SK-N-SH (cell line): ENCODE results near the gene GSTA4. TPM values are rescaled to one million over a fixed set of nuclear protein-coding genes. Genes with fewer than 3 reads are reported as not detected.

Experiments used
- CTCF ChIA-PET: fragments of 300-600, 350-600 bp; formaldehyde crosslinking; extraction: SDS; loops from one replicate; lab custom pipeline; 2021; lab: Yijun Ruan, JAX
- POLR2A ChIA-PET: fragments of 350-600 bp; sonication (Branson Sonifier 250); formaldehyde crosslinking; extraction: SDS; loops from one replicate; lab custom pipeline; 2020; ENCODE audit warnings: antibody characterized with exemption, inconsistent platforms; lab: Yijun Ruan, JAX
- DNase-seq: peaks from one replicate; pipeline ENCODE4 v3.0.0; 2012
- H2AFZ ChIP-seq: fragments of 200-600 bp; sonication (generic); 2 replicates; pipeline ENCODE4 v1.8.1; 2016; ENCODE audit warnings: antibody characterized with exemption, mild to moderate bottlenecking, low read depth
- H3F3A ChIP-seq: fragments of 200-600 bp; sonication (generic); replicated peaks from 2 replicates; pipeline ENCODE3; 2016; ENCODE audit warnings: antibody characterized with exemption, mild to moderate bottlenecking; ENCODE audit not compliant: insufficient read depth
- H3K27ac ChIP-seq, 2 experiments: fragments of 200-500 bp in 1 of 2; fragments of 200-600 bp in 1 of 2; sonication (Bioruptor generic) in 1 of 2; sonication (generic), shearing (Covaris generic) in 1 of 2; 2 replicates each; pipeline versions ENCODE4 v1.5.1 to v1.6.1; 2014 to 2016; ENCODE audit warnings: low read depth in 2 of 2, inconsistent platforms in 1 of 2, low read length in 1 of 2, mild to moderate bottlenecking in 1 of 2, mixed read lengths in 1 of 2
- H3K27me3 ChIP-seq: fragments of 200-600 bp; sonication (generic), shearing (Covaris generic); 2 replicates; pipeline ENCODE4 v1.6.1; 2016; ENCODE audit warnings: mixed run types; ENCODE audit not compliant: insufficient read depth
- H3K36me3 ChIP-seq, 2 experiments: fragments of 200-500 bp in 1 of 2; fragments of 200-600 bp in 1 of 2; sonication (Bioruptor generic) in 1 of 2; sonication (generic) in 1 of 2; replicated peaks in 1 of 2; 2 replicates each; pipeline versions ENCODE3 to v1.5.1; 2014 to 2016; ENCODE audit warnings: low read length in 1 of 2, mild to moderate bottlenecking in 1 of 2; ENCODE audit not compliant: insufficient read depth in 2 of 2, control insufficient read depth in 1 of 2
- H3K4me1 ChIP-seq, 2 experiments: fragments of 200-500 bp in 1 of 2; fragments of 200-600 bp in 1 of 2; sonication (Bioruptor generic) in 1 of 2; sonication (generic), shearing (Covaris generic) in 1 of 2; 2 replicates each; pipeline versions ENCODE4 v1.5.1 to v1.6.1; 2014 to 2016; ENCODE audit warnings: low read depth in 1 of 2, low read length in 1 of 2, mixed run types in 1 of 2; ENCODE audit not compliant: insufficient read depth in 2 of 2, control insufficient read depth in 1 of 2
- H3K4me2 ChIP-seq: fragments of 200-600 bp; sonication (generic), shearing (Covaris generic); 2 replicates; pipeline ENCODE4 v1.6.1; 2017; ENCODE audit warnings: mixed run types
- H3K4me3 ChIP-seq, 2 experiments: fragments of 200-500 bp in 1 of 2; fragments of 200-600 bp in 1 of 2; sonication (Bioruptor generic) in 1 of 2; sonication (generic), shearing (Covaris generic) in 1 of 2; 2 replicates each; pipeline versions ENCODE4 v1.5.1 to v1.8.1; 2014 to 2016; ENCODE audit warnings: low read depth in 2 of 2, inconsistent platforms in 1 of 2, low read length in 1 of 2, mild to moderate bottlenecking in 1 of 2, mixed read lengths in 1 of 2, moderate library complexity in 1 of 2
- H3K79me2 ChIP-seq: fragments of 200-600 bp; sonication (generic); 2 replicates; pipeline ENCODE4 v1.8.1; 2017; ENCODE audit warnings: mild to moderate bottlenecking; ENCODE audit not compliant: insufficient read depth
- H3K9ac ChIP-seq: fragments of 200-600 bp; sonication (generic); 2 replicates; pipeline ENCODE4 v1.6.1; 2017; ENCODE audit warnings: mixed run types
- H3K9me2 ChIP-seq: fragments of 200-600 bp; sonication (generic); 2 replicates; pipeline ENCODE4 v1.6.1; 2017; ENCODE audit warnings: mixed run types
- H3K9me3 ChIP-seq: fragments of 200-600 bp; sonication (generic); 2 replicates; pipeline ENCODE4 v1.6.1; 2017; ENCODE audit warnings: mixed run types, mild to moderate bottlenecking, moderate library complexity
- H4K20me1 ChIP-seq: fragments of 200-600 bp; sonication (generic); 2 replicates; pipeline ENCODE4 v1.6.1; 2017; ENCODE audit warnings: mild to moderate bottlenecking, mixed run types; ENCODE audit not compliant: insufficient read depth
- CTCF ChIP-seq: fragments of 200-600 bp; sonication (generic); IDR thresholded peaks from 2 replicates; pipeline ENCODE4 v1.6.1; 2017; ENCODE audit warnings: antibody characterized with exemption, mild to moderate bottlenecking, moderate library complexity
- ELF1 ChIP-seq: IDR thresholded peaks from 2 replicates; pipeline ENCODE4 v1.4.0; 2012
- FOSL2 ChIP-seq: IDR thresholded peaks from 2 replicates; pipeline ENCODE4 v1.4.0; 2012; ENCODE audit warnings: low read depth, mild to moderate bottlenecking, moderate library complexity, borderline replicate concordance
- FOXJ3 ChIP-seq: sonication (generic); formaldehyde crosslinking; IDR thresholded peaks from 2 replicates; pipeline ENCODE4 v1.5.1; 2020; ENCODE audit warnings: mild to moderate bottlenecking, missing genetic modification reagents
- FOXM1 ChIP-seq: IDR thresholded peaks from 2 replicates; pipeline ENCODE4 v1.4.0; 2012; ENCODE audit warnings: low read depth, mild to moderate bottlenecking
- GABPA ChIP-seq: IDR thresholded peaks from 2 replicates; pipeline ENCODE4 v1.4.0; 2012; ENCODE audit warnings: low read depth, mild to moderate bottlenecking
- GATA2 ChIP-seq: sonication (generic); formaldehyde crosslinking; IDR thresholded peaks from 2 replicates; pipeline ENCODE4 v1.5.0; 2020; ENCODE audit warnings: mild to moderate bottlenecking, missing genetic modification reagents
- JUND ChIP-seq: IDR thresholded peaks from 2 replicates; pipeline ENCODE4 v1.4.0; 2012
- MEF2A ChIP-seq: IDR thresholded peaks from 2 replicates; pipeline ENCODE4 v1.4.0; 2012; ENCODE audit warnings: low read depth, borderline replicate concordance
- MXI1 ChIP-seq: IDR thresholded peaks from 2 replicates; pipeline ENCODE4 v1.6.1; 2012; ENCODE audit warnings: mild to moderate bottlenecking, low read depth, low read length, improper control_type of control experiment
- NFIC ChIP-seq: IDR thresholded peaks from 2 replicates; pipeline ENCODE4 v1.4.0; 2012; ENCODE audit warnings: borderline replicate concordance
- NRF1 ChIP-seq: IDR thresholded peaks from 2 replicates; pipeline ENCODE4 v1.6.1; 2012; ENCODE audit warnings: low read depth, mild to moderate bottlenecking, low read length
- RAD21 ChIP-seq: IDR thresholded peaks from 2 replicates; pipeline ENCODE4 v1.6.1; 2012; ENCODE audit warnings: mild to moderate bottlenecking, low read length
- REST ChIP-seq: IDR thresholded peaks from 2 replicates; pipeline ENCODE4 v1.6.1; 2012; ENCODE audit warnings: mild to moderate bottlenecking, low read depth, low read length, moderate library complexity
- RXRA ChIP-seq: IDR thresholded peaks from 2 replicates; pipeline ENCODE4 v1.4.0; 2012; ENCODE audit warnings: low read depth, mild to moderate bottlenecking, borderline replicate concordance
- TEAD4 ChIP-seq: IDR thresholded peaks from 2 replicates; pipeline ENCODE4 v1.4.0; 2012; ENCODE audit warnings: mild to moderate bottlenecking, borderline replicate concordance; ENCODE audit not compliant: insufficient read depth
- ZBTB33 ChIP-seq: IDR thresholded peaks from 2 replicates; pipeline ENCODE4 v1.4.0; 2012; ENCODE audit warnings: low read depth, borderline replicate concordance
- WGBS: methylation state at CpG from one replicate; pipeline ENCODE4 v1.1.6; 2017; ENCODE audit warnings: low lambda C conversion rate; 5-methylcytosine and 5-hydroxymethylcytosine counted together
- polyA plus RNA-seq, 3 experiments: library from polyadenylated mRNA; depleted of rRNA; stranded (reverse); fragments of >200 nt; gene quantifications; 2 replicates each; pipeline ENCODE4 v1.2.3, GENCODE V29; 2012

Gene GSTA4
- polyA plus RNA-seq, 1 of the 3 experiments (the other 2 are of a cell fraction) = 28.3 TPM

- DNase-seq = no peak
- Histone ChIP-seq H3K79me2 (no peaks in the 10 kb centered on the region), H3K4me3 (no peak overlapping the region), H3F3A (no peaks in the 10 kb centered on the region), H3K36me3 (no peaks in the 10 kb centered on the region), H3K27me3 (no peaks in the 10 kb centered on the region), H4K20me1 (no peaks in the 10 kb centered on the region), H3K4me1 (no peaks in the 10 kb centered on the region; a peak in 1 of 4 replicates), H3K4me2 (no peak overlapping the region), H3K9me2 (no peaks in the 10 kb centered on the region), H3K9ac (no peak overlapping the region), H3K9me3 (no peaks in the 10 kb centered on the region), H3K27ac (0 out of 4 replicates have a peak overlapping the region, but pooled peaks of 1 of the 2 experiments have one; percentile 5), H2AFZ (peak overlapping the region; percentile 65; the same call in 1 of the 2 replicates)
- TF ChIP-seq NFIC (no peak), NRF1 (no peak), RAD21 (no peak)
- ChIA-PET CTCF (interaction anchor here (1.0 kb wide), 1 partner anchor 57 kb away, joined by 4 read pairs; the partner anchor contains the start of gene GSTA4), POLR2A (no interaction called here)
- 73% methylated on average over 2 of the region's 2 CpGs for WGBS
These were observed 57.2 kb downstream of the GSTA4 start for GRCh38 chr6:52937908-52938307.

GRCh38 chr6:52933778-52934177 is 61.3 kb downstream of the GSTA4 start:
- H3K36me3 ChIP-seq = no peaks in the 10 kb centered on the region
- no peak overlapping the region for H3K4me2 ChIP-seq
- no peaks in the 10 kb centered on the region for H3K9me3 ChIP-seq
- TF ChIP-seq FOXJ3 (CRISPR knock-in tag) = no peak
- no peak for TF ChIP-seq CTCF
- TF ChIP-seq ELF1 = no peak
- no peak for TF ChIP-seq RAD21
- TF ChIP-seq GATA2 (CRISPR knock-in tag) = no peak
- TF ChIP-seq MXI1 = no peak
- no peak for TF ChIP-seq FOXM1
- no peak for TF ChIP-seq MEF2A
- TF ChIP-seq REST = no peak
- no peak for TF ChIP-seq NRF1
- no peak for TF ChIP-seq TEAD4
- no peak for TF ChIP-seq FOSL2
- no peak for TF ChIP-seq JUND
- TF ChIP-seq ZBTB33 = no peak
- no peak for TF ChIP-seq RXRA
- no peak for TF ChIP-seq GABPA
- peaks cover 13% of the 10 kb centered on the region for H3F3A ChIP-seq
- POLR2A ChIA-PET = no interaction called here
- H4K20me1 ChIP-seq = no peaks in the 10 kb centered on the region
- H3K79me2 ChIP-seq = no peaks in the 10 kb centered on the region
- CTCF ChIA-PET = no interaction called here
- H2AFZ ChIP-seq = no peak overlapping the region
- no peaks in the 10 kb centered on the region for H3K27me3 ChIP-seq
- 79% methylated on average over 2 of the region's 2 CpGs for WGBS
- no peak overlapping the region for H3K27ac ChIP-seq
- H3K9ac ChIP-seq = no peak overlapping the region
- no peaks in the 10 kb centered on the region for H3K9me2 ChIP-seq
- H3K4me3 ChIP-seq = no peak overlapping the region
- peaks cover 2 to 10% of the 10 kb centered on the region in 2 experiments; a peak in 3 of 4 replicates for H3K4me1 ChIP-seq
- no peak for DNase-seq
